Endometrial microvascular endothelial cells (primary cell): Measurements from ENCODE around the gene GPR180. TPM values are rescaled to one million over a fixed set of nuclear protein-coding genes. Genes with fewer than 3 reads are reported as not detected.

ENCODE experiments used
- in situ Hi-C: cut with HindIII; loops from 2 replicates; pipeline ENCODE4 v1.10.0; 2017; ENCODE audit warnings: low sequenced_read_pairs, low pct_unique_long_range_greater_than_20kb; ENCODE audit errors: inconsistent ontology term
- total RNA-seq: library from RNA; depleted of rRNA; stranded (reverse); fragments of >200 nt; gene quantifications from one replicate; pipeline ENCODE4 v1.2.3, GENCODE V29; 2015; ENCODE audit errors: inconsistent ontology term

GPR180 gene
- total RNA-seq, 1 donor from 2014 or later = 15.3 TPM

- in situ Hi-C loops = no loop called here
These were observed 6.4 kb upstream of the GPR180 start for GRCh38 chr13:94595001-94595949.

GRCh38 chr13:94595950-94596574, 5.6 kb upstream of the GPR180 start, which contains the start of gene TGDS:
Gene TGDS, minus strand, starts transcription at chr13:94596152. Its CDS starts 16 bp downstream, at chr13:94596136.
- in situ Hi-C loops = no loop called here

GRCh38 chr13:94596575-94596971, 5.1 kb upstream of the GPR180 start:
- in situ Hi-C loops = no loop called here

- in situ Hi-C loops = no loop called here
These were observed 3.4 kb upstream of the GPR180 start for GRCh38 chr13:94598281-94598680.

- in situ Hi-C loops = no loop called here
These were observed 1.8 kb upstream of the GPR180 start for GRCh38 chr13:94599877-94600276.

- in situ Hi-C loops = no loop called here
These were observed 810 bp downstream of the GPR180 start for GRCh38 chr13:94602467-94602866.

GRCh38 chr13:94607056-94607455, 5.4 kb downstream of the GPR180 start:
- in situ Hi-C loops = no loop called here

- in situ Hi-C loops = no loop called here
These were observed 6.3 kb downstream of the GPR180 start for GRCh38 chr13:94607939-94608338.

GRCh38 chr13:94608586-94608985, 6.9 kb downstream of the GPR180 start:
- in situ Hi-C loops = no loop called here

GRCh38 chr13:94609196-94609595, 7.5 kb downstream of the GPR180 start:
- in situ Hi-C loops = no loop called here

- in situ Hi-C loops = no loop called here
These were observed 8.8 kb downstream of the GPR180 start for GRCh38 chr13:94610475-94610874.

- in situ Hi-C loops = no loop called here
These were observed 10.4 kb downstream of the GPR180 start for GRCh38 chr13:94612050-94612449.

GRCh38 chr13:94613051-94613450, 11.4 kb downstream of the GPR180 start:
- in situ Hi-C loops = no loop called here

- in situ Hi-C loops = no loop called here
These were observed 15.8 kb downstream of the GPR180 start for GRCh38 chr13:94617389-94618000.

GRCh38 chr13:94620286-94620896, 18.7 kb downstream of the GPR180 start:
- in situ Hi-C loops = no loop called here

GRCh38 chr13:94622344-94622743, 20.7 kb downstream of the GPR180 start:
- in situ Hi-C loops = no loop called here

- in situ Hi-C loops = no loop called here
These were observed 21.7 kb downstream of the GPR180 start for GRCh38 chr13:94623316-94623715.

- in situ Hi-C loops = no loop called here
These were observed 29.2 kb downstream of the GPR180 start for GRCh38 chr13:94630858-94631257.

GRCh38 chr13:94632226-94632980, 30.7 kb downstream of the GPR180 start:
- in situ Hi-C loops = no loop called here
